HL-60 (cell line): ENCODE data around the gene DMBT1.

Experiments used
- DNase-seq, 2 experiments: peaks; one replicate each; pipeline ENCODE4 v3.0.0-alpha.2; 2010 to 2020; ENCODE audit warnings: low read depth in 1 of 2, low spot score in 1 of 2
- H3K27ac ChIP-seq: fragments of 250-450 bp; sonication (Bioruptor Pico); replicated peaks from 2 replicates; pipeline ENCODE4 v1.5.1; 2020; ENCODE audit warnings: mild to moderate bottlenecking, moderate library complexity
- H3K27me3 ChIP-seq: fragments of 250-450 bp; sonication (Bioruptor Pico); 2 replicates; pipeline ENCODE4 v1.5.1; 2021; ENCODE audit warnings: mild to moderate bottlenecking, moderate library complexity; ENCODE audit not compliant: insufficient read depth, poor library complexity, severe bottlenecking
- H3K4me3 ChIP-seq: replicated peaks from 2 replicates; pipeline ENCODE4 v1.5.1; 2011; ENCODE audit warnings: mild to moderate bottlenecking, control low read depth, low read length; ENCODE audit not compliant: insufficient read depth
- GABPA ChIP-seq: IDR thresholded peaks from 2 replicates; pipeline ENCODE4 v1.6.1; 2012; ENCODE audit warnings: low read depth
- POLR2AphosphoS5 ChIP-seq: IDR thresholded peaks from 2 replicates; pipeline ENCODE4 v1.6.1; 2012; ENCODE audit warnings: low read depth
- SPI1 ChIP-seq: IDR thresholded peaks from 2 replicates; pipeline ENCODE4 v1.6.1; 2012; ENCODE audit warnings: low read depth, mild to moderate bottlenecking, borderline replicate concordance
- TF ChIP-seq, protein P1 (sequence below): IDR thresholded peaks from one replicate; pipeline ENCODE4 v1.5.1; 2011; ENCODE audit warnings: low read length, control low read depth, inconsistent platforms; ENCODE audit not compliant: insufficient read depth
- TF ChIP-seq, protein P2 (sequence below): IDR thresholded peaks from 2 replicates; pipeline ENCODE4 v1.6.1; 2012; ENCODE audit warnings: low read depth; ENCODE audit not compliant: insufficient replicate concordance

The DMBT1 gene

DNA sequence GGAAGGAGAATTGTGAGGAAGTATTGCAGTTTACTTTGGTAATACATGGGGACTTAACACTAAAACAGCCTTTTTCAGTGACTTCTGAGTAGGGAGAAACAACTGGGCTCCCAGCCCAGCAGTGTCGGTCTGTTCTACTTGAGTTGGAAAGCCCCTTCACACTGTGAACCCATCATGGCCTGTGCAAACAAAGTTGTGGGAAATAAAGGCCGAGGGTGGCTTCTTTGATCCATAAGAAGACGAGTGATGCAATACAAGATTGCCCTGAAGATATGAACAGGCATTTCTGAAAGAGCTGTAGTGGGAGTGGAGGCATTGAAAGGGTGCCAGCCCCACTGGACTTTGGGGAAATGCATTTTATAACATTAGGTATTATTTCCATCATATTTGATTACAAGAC is 110.8 kb downstream of the DMBT1 start:
- Histone ChIP-seq H3K27me3 (peaks cover 2% of the 10 kb centered on the region), H3K27ac (no peak overlapping the region), H3K4me3 (no peak overlapping the region)
- no peak for DNase-seq
- TF ChIP-seq GABPA, result no peak
- TF ChIP-seq, protein P1, sequence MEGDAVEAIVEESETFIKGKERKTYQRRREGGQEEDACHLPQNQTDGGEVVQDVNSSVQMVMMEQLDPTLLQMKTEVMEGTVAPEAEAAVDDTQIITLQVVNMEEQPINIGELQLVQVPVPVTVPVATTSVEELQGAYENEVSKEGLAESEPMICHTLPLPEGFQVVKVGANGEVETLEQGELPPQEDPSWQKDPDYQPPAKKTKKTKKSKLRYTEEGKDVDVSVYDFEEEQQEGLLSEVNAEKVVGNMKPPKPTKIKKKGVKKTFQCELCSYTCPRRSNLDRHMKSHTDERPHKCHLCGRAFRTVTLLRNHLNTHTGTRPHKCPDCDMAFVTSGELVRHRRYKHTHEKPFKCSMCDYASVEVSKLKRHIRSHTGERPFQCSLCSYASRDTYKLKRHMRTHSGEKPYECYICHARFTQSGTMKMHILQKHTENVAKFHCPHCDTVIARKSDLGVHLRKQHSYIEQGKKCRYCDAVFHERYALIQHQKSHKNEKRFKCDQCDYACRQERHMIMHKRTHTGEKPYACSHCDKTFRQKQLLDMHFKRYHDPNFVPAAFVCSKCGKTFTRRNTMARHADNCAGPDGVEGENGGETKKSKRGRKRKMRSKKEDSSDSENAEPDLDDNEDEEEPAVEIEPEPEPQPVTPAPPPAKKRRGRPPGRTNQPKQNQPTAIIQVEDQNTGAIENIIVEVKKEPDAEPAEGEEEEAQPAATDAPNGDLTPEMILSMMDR, result no peak
- TF ChIP-seq SPI1, result no peak
- TF ChIP-seq, protein P2, sequence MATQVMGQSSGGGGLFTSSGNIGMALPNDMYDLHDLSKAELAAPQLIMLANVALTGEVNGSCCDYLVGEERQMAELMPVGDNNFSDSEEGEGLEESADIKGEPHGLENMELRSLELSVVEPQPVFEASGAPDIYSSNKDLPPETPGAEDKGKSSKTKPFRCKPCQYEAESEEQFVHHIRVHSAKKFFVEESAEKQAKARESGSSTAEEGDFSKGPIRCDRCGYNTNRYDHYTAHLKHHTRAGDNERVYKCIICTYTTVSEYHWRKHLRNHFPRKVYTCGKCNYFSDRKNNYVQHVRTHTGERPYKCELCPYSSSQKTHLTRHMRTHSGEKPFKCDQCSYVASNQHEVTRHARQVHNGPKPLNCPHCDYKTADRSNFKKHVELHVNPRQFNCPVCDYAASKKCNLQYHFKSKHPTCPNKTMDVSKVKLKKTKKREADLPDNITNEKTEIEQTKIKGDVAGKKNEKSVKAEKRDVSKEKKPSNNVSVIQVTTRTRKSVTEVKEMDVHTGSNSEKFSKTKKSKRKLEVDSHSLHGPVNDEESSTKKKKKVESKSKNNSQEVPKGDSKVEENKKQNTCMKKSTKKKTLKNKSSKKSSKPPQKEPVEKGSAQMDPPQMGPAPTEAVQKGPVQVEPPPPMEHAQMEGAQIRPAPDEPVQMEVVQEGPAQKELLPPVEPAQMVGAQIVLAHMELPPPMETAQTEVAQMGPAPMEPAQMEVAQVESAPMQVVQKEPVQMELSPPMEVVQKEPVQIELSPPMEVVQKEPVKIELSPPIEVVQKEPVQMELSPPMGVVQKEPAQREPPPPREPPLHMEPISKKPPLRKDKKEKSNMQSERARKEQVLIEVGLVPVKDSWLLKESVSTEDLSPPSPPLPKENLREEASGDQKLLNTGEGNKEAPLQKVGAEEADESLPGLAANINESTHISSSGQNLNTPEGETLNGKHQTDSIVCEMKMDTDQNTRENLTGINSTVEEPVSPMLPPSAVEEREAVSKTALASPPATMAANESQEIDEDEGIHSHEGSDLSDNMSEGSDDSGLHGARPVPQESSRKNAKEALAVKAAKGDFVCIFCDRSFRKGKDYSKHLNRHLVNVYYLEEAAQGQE, result no peak
- no peak for TF ChIP-seq POLR2AphosphoS5

DNA sequence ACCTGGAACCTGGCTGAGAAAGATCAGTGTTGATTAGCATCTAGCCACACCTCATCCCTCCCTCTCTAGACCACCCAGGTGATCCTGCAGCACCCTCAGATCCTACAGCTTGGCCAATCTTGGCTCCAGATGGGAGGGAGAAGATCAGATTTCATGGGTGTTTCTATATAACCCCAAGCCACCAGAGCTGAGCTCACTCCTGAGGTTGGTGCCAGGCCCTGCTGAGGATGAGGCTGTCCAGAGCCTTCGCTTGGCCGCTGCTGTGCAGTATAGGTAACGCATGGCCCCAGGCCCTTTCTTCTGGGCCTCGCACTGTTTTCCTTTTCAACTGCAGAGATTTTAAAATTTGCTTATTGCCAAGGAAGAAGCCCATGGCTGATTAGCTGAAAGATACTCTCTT is 112.1 kb downstream of the DMBT1 start:
- no peak for DNase-seq

DNA sequence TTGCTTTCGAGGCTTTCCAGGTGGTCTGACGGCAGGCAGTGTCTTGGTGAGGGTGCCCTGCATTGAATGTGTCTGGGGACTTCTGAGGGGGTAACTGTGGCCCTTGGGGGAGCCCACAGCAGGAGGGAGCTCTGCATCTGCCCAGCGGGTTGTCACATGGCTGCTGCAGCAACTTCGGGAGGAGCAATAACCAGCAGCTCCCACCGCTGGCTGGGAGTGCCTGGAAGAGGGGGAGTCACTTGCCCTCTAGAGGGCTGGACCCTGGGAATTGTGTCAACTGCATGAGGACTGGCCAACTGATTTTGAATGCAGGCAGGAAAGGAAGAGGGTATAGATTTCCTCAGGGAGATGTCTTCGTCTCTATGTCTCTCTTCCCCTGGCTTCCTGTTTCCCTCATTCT is 112.7 kb downstream of the DMBT1 start:
- no peak overlapping the region for H3K27ac ChIP-seq
- no peak for DNase-seq
- TF ChIP-seq GABPA, result no peak
- TF ChIP-seq, protein P1, result no peak
- TF ChIP-seq SPI1, result no peak
- no peak for TF ChIP-seq POLR2AphosphoS5
- TF ChIP-seq, protein P2, result no peak
- H3K4me3 ChIP-seq, result no peak overlapping the region
- peaks cover 2% of the 10 kb centered on the region for H3K27me3 ChIP-seq

More for the DNA sequence above, 112.1 kb downstream of the DMBT1 start:
- Histone ChIP-seq H3K27ac (no peak overlapping the region), H3K27me3 (peaks cover 2% of the 10 kb centered on the region), H3K4me3 (no peak overlapping the region)
- TF ChIP-seq GABPA, result no peak
- TF ChIP-seq SPI1, result no peak
- TF ChIP-seq, protein P2, result no peak
- TF ChIP-seq, protein P1, result no peak
- no peak for TF ChIP-seq POLR2AphosphoS5
